Dermis microvascular lymphatic vessel endothelial cell (primary cell): ENCODE data around the gene COL12A1. TPM values are rescaled to one million over a fixed set of nuclear protein-coding genes. Genes with fewer than 3 reads are reported as not detected.

ENCODE experiments used
- DNase-seq, 2 donors: peaks; one replicate each; pipeline versions ENCODE4 v3.0.0 to v3.0.0-alpha.2; 2010; ENCODE audit warnings: low read depth in 2 of 2
- total RNA-seq: library from RNA; depleted of rRNA; stranded (reverse); fragments of >200 nt; gene quantifications from 2 replicates; pipeline ENCODE4 v1.2.1, GENCODE V29; 2014

Gene COL12A1
- total RNA-seq, 1 donor from 2014 or later = 1.0 TPM

DNA sequence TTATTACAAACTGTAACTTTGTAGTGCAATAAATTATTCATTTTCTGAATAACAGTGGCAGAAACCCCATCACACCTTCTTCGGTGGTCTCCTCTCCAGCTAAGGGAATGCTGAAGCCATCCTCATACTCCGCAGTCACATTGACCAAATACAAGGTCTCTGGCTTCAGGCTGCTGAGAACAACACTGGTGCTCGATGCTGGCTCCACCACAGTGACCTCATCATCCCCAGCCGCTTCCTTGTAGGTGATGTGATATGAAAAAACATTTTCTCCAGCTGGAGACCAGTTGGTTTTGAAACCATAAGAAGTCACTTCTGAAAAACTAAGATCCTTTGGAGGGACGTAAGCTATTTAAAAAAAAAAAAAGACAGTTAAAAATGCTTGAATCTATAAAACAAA, 25.0 kb downstream of the COL12A1 start:
- DNase-seq = no peak

DNA sequence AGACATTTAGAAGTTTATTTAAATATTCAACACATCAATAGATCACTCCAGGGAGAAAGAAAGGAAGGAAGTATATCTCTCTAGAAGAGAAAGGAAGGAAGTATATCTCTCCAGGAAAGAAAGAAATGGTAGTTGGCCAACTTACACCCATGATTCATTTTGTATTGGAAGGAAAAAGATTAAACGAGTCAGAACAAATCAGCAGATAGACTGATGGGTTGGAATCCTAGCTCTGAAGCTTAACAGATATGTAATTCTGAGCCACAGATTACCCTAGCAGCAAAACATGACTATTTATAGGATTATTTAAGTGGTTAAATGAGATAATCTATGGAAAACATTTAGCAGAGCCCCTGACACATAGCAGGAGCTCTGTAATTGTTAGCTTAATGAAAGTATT, 27.1 kb downstream of the COL12A1 start:
- no peak for DNase-seq

DNA sequence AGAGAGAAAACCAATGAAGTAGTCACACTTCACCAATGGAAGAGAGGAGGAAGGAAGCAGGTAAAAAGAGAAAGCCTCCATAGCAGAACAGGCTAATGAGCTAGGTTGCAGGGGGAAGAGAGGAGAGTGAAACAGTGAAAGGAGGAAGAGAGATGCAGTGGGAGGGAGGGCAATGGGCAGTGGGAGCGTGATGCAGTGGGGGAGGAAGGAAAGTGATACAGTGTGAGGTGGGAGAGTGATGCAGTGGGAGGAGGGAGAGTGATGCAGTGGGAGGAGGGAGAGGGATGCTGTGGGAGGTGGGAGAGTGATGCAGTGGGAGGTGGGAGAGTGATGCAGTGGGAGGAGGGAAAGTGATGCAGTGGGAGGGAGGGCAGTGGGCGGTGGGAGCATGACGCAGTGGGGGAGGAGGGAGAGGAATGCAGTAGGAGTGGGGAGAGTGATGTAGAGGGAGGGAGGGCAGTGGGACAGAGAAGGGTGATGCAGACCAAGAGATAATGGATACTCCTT, 29.7 kb downstream of the COL12A1 start:
- DNase-seq = no peak

DNA sequence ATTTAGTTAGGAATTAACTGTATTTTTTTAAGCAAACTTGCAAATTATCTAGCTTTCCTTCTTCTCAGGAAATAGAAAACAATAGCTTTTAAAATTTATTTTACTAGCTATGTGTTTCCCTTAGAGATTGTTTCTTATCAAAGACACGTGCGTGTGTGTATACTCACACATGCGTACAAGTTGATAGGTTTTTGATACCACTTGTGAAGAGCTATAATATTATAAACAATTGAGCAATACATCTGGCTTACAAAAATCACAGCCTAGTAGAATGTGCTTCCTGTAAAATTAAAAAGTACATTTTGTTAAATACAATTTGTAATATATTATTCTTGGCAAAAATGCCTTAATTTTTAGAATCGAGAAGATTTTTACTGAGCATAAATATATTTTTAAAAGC, 33.9 kb downstream of the COL12A1 start:
- DNase-seq = peak in 1 of 2 donors; percentile 42

DNA sequence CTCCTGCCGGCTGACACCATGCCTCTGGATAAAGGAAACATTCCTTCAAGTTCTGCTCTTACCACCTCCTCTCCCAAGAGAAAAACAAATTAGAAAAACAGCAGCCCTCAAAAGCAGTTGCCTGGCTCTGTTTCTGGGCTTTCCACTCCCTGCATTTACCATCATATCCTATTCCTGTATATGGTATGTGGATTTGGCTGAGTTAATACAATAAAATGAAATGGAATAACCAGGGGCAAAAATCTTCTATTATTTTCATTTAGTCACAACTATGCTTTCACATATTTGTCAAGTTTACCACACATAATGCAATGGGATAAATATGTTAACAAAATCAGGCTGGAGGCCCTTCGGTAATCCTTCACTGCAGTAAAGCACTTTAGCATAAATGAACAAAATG, 34.3 kb downstream of the COL12A1 start:
- peak in 1 of 2 donors; percentile 48 for DNase-seq

DNA sequence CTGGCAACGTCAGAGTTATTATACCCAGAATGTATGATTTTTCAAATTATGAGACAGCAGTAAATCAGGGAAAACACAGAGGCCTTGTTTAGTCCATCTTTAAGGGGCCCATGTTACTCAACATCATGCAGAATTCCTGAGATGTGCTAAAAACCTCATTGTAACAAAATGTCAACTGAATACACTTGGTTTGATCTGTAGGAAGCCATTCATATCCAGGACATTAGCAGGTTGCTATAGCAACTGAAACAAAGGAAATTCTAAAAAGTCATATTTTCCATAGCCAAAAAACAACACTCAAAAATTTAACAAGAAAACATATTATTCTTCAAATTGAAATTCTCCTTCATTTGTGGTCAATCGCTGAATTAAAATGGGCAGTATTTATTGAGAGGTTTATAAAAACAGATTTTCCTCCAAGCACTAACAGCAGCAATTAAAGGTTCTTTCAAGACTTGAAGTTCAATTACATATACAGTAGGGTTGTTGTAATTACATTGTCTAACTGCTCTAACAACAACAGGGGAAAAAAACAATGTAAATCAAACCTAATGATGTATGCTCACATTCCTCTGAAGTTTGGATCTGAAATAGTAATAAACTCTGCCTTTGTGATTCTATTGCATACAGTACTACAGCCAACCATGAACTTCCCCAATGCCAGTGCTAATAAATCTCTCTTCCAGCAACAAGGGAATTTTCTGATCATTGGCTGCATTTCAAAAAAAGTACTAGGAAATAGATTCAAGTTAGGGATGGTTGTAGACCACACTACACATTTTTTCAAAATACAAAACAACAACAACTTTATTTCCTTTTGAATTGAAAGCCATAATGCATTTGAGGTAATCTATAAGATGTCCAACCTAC, 34.9 kb downstream of the COL12A1 start:
- DNase-seq = peak; percentile 60 to 76

DNA sequence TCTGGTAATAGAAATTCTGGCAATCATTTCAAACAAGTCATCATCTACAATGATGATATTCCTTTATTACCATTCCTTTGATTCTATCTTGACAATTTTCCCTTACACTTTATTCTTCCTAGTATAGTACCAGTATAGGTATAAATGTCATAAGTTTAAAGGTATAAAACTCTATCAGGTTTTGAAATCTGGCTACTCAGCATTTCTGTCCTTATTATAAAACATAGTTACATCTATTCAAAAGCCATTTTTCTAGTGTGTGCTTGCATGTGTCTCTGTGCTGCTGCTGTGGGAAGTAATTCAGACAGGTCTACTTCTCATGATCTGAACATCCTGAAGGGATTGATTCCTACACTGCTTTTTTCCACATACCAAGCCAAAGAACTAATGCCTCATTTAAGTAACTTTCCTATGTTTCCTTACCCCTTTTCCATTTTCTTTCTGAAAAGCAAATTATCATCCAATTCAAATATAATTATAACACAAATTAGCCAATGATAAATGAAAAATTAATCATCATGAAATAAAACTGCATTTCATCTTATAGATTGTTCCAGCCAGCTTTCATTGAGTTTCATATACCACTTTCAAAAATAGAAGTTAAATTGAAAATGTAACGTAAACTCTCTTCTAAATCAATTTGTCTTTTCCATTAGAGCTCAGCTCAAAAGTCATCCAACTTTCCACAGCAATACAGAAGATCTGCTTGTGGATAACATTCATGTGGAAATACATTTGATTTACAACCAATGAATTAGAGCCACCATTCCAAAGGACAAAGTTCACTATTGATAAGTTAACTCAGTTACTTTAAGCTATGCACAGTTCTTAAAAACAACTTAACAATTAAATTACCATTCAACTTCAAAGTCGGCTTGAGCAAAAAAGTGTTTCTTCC, 35.9 kb downstream of the COL12A1 start:
- peak in 1 of 2 donors; percentile 3 for DNase-seq

DNA sequence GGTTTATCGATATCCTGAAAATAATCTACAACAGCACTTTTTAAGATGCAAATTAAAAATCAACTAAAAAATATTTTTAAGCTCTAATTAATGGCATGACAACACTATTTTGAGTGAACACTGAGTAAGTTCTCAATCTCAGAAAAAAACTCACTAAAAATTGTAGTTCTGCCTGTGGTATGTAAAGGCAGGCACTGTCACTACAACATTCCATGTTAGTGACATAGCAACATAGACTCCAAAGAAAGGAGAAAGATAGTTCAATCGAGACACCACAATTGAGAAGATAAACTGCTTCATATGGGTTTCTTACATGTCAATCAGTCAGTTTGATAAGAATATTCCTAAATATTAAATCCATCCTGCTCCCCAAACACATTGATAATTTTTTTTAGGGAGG, 38.0 kb downstream of the COL12A1 start:
- no peak for DNase-seq

DNA sequence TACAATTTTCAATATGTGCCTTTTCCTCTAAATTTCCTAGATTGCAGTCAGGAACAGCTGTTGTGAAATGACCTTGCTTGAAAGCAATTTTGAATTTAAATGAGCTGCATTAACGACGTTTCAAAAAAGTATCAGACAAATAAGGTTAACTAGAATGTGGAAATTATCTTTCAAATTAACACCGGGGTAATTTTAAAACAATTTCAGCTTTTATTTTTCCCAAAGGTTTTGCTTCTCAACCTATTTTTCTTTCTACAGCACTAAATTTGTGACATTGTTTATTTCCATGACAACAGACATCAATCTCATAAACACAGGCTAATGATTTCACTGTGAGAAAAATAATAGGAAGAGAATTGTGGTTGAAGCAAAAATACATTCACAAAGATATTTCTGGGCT, 38.5 kb downstream of the COL12A1 start:
- DNase-seq = peak in 1 of 2 donors; percentile 28

DNA sequence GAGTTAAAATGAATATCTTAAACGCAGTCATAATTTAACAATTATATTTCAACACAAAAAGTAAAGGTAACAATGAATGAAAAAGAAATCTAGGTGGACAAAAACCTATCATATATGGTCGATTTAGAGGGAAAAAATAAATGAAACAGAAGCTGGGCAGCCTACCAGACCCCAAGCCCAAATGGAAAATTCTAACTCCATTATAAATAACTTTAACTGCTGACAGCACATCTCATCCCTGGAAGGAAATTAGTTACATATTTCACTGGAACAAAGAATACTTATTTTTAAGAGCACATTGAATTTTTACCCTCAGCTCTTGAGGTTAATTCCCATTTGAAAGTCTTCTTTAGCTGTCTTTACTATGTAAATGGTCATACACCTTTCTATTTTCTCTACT, 39.1 kb downstream of the COL12A1 start:
- DNase-seq = no peak

DNA sequence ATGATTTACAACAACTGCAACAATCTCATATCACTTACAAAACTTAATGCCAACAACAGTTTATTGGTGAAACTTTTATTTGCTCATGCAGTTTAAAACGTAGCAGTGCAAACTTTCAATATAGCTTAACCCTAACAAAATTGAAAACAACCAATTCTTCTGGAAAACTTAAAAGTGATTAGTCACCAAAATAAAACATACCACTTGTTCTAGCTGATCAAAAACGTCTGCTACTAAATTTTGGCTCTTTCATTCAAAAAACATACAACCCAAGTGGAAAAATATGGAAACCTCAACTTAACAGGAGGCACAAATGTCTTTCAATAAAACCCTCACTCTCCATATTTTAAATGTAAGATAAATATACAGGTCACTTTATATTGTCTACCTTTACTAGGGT, 39.6 kb downstream of the COL12A1 start:
- DNase-seq = no peak

DNA sequence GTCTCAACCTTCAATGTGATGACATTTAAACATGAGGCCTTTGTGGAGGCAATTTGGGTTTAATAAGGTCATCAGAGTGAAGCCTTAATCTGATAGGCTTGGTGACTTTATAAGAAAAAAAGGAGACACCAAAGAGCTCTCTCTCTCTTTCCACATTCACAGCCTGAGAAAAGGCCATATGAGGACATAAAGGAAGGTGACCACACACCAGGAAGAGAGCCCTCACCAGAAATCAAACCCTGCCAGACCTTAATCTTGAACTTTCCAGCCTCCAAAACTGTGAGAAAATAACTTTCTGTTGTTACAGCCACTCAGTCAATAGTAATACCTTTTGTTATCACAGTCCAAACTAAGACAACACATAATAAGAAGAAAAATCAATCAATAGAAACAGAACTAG, 47.7 kb downstream of the COL12A1 start:
- DNase-seq = peak in 1 of 2 donors; percentile 10

DNA sequence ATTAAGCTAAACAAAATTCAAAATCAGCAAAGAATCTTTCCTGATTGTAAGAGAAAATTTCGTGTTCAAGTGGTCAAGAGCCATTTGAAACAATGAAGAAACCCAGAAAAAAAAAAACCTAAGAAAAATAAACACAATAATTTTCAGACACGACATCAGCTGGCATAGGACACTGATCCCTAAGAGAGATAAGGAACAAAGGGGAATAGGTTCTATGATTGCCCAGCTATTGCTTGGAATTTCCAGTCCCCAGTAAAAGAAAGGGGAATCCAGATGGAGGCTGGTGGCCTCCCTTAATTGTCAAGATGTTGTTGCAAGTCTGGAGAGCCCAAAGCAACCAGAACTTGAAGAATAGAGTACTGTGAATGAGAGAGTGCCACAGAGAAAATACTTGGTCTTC, 48.5 kb downstream of the COL12A1 start:
- peak in 1 of 2 donors; percentile 38 for DNase-seq

DNA sequence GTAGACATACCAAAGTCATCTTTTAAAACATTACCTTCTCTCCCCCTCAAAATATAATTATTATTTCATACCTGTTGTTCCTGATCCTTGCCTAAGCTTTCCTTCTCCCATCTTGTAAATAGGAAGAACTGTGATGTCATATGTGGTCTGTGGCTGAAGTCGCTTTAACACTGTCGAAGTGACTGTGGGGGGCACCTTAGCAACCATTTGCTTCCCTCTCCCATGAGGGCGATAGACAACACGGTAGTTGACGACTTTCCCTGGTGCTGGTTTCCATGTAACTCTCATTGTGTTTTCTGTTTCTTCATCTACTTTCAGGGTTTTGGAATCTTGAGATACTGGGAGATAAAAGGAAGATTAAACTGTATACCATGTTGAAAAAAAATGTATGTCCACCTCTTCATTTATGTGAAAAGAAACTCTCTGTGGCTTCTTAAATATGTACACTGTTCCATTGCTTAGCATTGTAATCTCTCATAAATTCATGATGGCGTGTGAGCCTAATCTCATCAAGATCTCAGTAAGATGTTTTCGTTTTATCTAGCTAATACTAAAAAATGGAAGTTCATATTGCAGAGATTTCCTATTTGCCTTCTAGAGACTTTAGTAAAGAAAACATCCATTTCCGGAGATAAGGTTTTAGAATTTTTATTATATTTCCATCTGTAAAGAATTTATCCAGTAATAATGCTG, 49.5 kb downstream of the COL12A1 start:
- DNase-seq = peak in 1 of 2 donors; percentile 25

DNA sequence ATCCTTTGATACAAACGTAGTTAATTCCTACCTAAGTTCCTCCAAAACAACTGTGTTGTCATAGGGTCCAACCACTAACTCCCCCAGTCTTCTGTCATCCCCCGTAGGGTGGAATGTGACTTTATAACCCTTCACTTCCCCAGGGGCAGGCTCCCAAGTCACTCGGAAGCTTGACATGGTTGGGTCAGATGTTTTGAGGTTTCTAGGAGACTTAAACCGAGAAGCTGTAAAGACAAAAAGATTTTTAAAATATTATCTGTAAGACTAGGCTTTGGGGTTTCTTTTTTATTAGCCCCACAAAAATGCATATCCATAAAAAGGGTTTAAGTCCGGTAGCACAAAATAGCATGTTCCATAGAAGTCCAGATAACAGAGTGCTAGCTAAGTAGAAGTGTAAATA, 50.2 kb downstream of the COL12A1 start:
- no peak for DNase-seq

DNA sequence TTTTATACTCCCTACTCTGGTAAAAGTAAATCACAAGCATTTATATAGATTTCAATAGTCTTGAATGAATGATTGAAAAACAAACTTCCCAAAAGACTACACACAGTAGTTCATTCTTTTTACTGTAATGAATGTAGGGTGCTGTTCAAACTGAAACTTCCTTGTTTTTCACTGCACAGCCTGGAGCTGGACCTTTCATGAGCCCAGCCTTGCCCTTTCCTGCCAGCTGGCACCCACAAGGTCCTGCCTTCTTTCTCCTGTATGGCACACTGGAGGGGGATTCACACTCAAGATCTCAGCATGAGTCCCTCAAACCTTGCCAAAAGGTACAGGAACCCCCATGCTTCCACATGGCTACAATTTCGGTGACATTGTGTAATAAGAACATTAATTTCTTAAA, 50.9 kb downstream of the COL12A1 start:
- no peak for DNase-seq

DNA sequence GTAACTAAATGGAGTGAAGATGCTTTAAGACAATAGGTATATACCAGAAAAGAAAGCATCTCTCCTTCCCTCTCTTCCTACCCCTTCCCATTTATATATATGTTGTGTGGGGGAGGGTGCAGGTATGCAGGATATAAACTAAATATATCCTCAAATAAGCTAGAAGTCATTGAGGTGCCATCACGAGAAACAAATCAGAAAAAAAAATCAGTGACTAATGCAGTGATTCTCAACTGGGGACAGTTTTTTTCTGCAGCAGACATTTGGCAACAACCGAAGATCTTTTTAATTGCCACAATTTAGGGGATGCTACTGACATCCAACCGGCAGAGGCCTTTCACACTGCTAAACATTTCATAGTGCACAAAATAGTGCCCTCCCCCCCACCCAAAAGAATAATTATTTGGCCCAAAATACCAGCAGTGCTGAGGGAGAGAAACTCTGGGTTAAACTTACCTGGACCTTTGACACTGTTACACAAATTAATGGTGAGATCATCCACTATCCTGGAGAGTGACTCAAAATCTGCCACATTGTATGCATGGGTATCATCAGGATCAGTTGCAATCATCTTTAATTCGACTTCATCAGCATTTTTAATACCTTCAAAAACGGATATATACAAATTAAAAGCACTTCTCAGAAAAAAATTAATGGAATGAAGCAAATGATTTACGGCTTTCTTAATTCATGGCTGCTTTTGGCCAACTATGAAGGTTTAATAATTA, 55.0 kb downstream of the COL12A1 start:
- no peak for DNase-seq

DNA sequence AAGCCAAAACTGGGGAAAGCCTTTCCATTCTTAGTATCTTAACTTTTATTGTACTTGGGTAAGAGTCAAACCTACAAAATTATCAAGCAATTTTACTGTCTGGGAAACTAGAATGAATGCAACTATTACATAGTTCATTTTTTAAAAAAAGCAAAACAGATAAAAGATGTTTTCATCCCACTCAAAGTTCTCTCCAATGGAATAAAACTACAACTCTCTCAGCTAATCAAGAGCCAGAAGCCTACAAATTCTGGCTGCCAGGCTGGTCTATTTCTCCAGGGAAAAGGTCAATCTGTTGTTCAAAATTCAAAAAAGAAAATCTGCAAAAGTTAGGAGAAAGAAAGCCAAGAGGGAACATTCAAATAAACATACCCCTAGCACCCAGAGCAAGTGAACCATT, 56.2 kb downstream of the COL12A1 start:
- DNase-seq = no peak

DNA sequence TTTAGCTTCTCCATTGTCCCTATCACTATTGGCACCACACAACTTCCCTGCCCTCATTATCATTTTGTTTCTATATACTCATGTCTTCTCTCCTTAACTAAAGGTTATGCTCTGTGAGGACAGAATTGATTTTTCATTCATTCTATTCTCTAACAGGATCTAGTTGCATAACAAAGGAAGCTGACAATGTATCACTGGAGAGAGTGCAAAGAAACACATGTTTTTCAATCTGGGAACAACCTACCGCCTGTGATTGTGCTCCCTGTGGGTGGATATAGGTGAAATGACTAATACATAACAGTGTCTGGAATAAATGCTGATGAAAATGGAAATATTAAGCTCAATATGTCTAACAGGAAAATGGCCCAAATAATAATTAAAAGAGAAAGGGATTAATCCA, 56.6 kb downstream of the COL12A1 start:
- DNase-seq = peak; percentile 38 to 59

DNA sequence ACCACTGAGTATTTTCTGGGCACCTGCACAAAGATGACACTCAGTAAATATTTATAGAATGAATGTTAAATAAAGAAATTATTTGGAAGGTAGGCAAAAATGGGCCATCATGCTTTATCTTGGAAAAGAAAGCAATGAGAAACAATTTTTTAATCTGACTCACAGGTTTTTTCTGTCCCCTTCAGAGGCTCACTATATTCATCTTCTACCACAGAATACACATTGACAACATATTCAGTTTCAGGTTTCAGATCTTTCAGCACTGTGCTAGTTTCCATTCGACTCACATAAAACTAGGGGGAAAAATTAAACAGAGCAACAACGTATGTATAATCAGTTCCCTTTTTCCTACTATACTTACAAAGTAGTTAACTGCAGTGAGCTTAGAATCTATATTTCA, 58.3 kb downstream of the COL12A1 start:
- DNase-seq = no peak

DNA sequence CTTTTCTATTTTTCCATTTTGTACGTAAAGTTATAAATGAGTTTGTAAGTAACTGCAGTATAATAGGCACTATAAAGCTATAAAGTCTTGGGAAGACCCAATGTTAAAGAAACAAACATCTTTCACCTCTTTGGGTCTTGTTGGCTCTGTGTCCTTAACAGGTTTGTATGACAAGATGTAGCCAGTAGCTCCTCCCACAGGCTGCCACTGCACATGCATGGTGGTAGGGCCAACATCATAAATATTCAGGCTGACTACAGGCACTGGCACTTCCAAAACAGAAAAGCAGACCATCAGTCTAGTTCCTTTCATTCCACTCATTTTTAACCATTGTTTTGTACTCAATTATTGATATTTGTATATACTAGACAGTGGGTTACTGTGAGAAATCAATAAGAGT, 59.9 kb downstream of the COL12A1 start:
- no peak for DNase-seq
